Transverse colon (tissue), 4 donors: ENCODE measurements around the gene CCT6A. TPM values are rescaled to one million over a fixed set of nuclear protein-coding genes. Genes with fewer than 3 reads are reported as not detected.
A peak's percentile ranks its signal among the peaks of the same experiment; 100 is the strongest.
"Not testable (repeated sequence)": the region's sequence is repeated elsewhere in the genome, so short reads cannot be mapped to it uniquely, and the experiment has no call there.

Experiments
- DNase-seq: peaks from one replicate; pipeline ENCODE4 v3.0.0-alpha.2; 2019
- H3K27ac ChIP-seq, 4 donors: fragments of 200-600 bp; sonication (generic); 2 replicates each; pipeline ENCODE4 v1.5.1; 2016 to 2018; ENCODE audit warnings: inconsistent platforms in 4 of 4
- H3K27me3 ChIP-seq: fragments of 200-600 bp; sonication (generic); 2 replicates; pipeline ENCODE4 v1.5.1; 2017; ENCODE audit warnings: inconsistent platforms
- H3K36me3 ChIP-seq, 4 donors: fragments of 200-600 bp; sonication (generic); 2 replicates each; pipeline ENCODE4 v1.5.1; 2017 to 2019; ENCODE audit warnings: inconsistent platforms in 4 of 4
- H3K4me1 ChIP-seq, 4 donors: fragments of 200-600 bp; sonication (generic); 2 replicates each; pipeline ENCODE4 v1.5.1; 2017 to 2020; ENCODE audit warnings: inconsistent platforms in 4 of 4
- H3K4me3 ChIP-seq, 4 donors: fragments of 200-600 bp; sonication (generic); 1 replicate in 1 of 4; 2 replicates in 3 of 4; pipeline versions ENCODE4 v1.5.1 to v1.6.1; 2017 to 2019; ENCODE audit warnings: inconsistent platforms in 4 of 4
- H3K9me3 ChIP-seq, 2 donors: fragments of 200-600 bp; sonication (generic); 2 replicates each; pipeline ENCODE4 v1.5.1; 2017 to 2019; ENCODE audit warnings: inconsistent platforms in 2 of 2
- EP300 ChIP-seq: sonication (generic); formaldehyde crosslinking; IDR thresholded peaks from one replicate; pipeline ENCODE4 v1.6.1; 2017; ENCODE audit warnings: antibody characterized with exemption, low read depth
- POLR2A ChIP-seq: fragments of 450-650 bp; IDR thresholded peaks from one replicate; pipeline ENCODE4 v1.6.1; 2016; ENCODE audit warnings: antibody characterized with exemption, mild to moderate bottlenecking, moderate library complexity
- POLR2AphosphoS5 ChIP-seq, 3 donors: sonication (generic); formaldehyde crosslinking; IDR thresholded peaks; one replicate each; pipeline ENCODE4 v1.6.1; 2016; ENCODE audit warnings: antibody characterized with exemption in 3 of 3
- WGBS, 2 donors: methylation state at CpG; one replicate each; pipeline ENCODE4 v1.1.5; 2018; ENCODE audit warnings: low coverage in 1 of 2; 5-methylcytosine and 5-hydroxymethylcytosine counted together
- in situ Hi-C, 4 donors: fragments of 200-750 bp; cut with MboI; loops; one replicate each; pipeline versions ENCODE4 v1.15.0 to v1.15.1; 2017; ENCODE audit warnings: low sequenced_read_pairs in 3 of 4, low pct_ligation_motif_present in 1 of 4, low pct_unique_long_range_greater_than_20kb in 1 of 4
- intact Hi-C: fragments of 100-400 bp; cut with DNase I; formaldehyde crosslinking; loops from one replicate; pipeline ENCODE4 v1.15.1; 2023; ENCODE audit warnings: low total_unique reads
- total RNA-seq, 4 donors: library from RNA; depleted of rRNA; stranded (reverse); fragments of >200 nt; gene quantifications; one replicate each; pipeline ENCODE4 v1.1.0, GENCODE V29; 2016
- TF ChIP-seq, protein P1 (sequence below), 5 experiments: fragments of 200-600 bp in 3 of 5; fragments of 450-650 bp in 2 of 5; sonication (generic) in 3 of 5; IDR thresholded peaks; 1 replicate in 2 of 5; 2 replicates in 3 of 5; pipeline ENCODE4 v1.5.1; 2016 to 2017; ENCODE audit warnings: antibody characterized with exemption in 5 of 5, inconsistent platforms in 3 of 5, mild to moderate bottlenecking in 2 of 5, moderate library complexity in 1 of 5

CCT6A gene
- total RNA-seq, 4 donors from 2014 or later, result 47.9 to 92.9 (median 70.9) TPM

DNA sequence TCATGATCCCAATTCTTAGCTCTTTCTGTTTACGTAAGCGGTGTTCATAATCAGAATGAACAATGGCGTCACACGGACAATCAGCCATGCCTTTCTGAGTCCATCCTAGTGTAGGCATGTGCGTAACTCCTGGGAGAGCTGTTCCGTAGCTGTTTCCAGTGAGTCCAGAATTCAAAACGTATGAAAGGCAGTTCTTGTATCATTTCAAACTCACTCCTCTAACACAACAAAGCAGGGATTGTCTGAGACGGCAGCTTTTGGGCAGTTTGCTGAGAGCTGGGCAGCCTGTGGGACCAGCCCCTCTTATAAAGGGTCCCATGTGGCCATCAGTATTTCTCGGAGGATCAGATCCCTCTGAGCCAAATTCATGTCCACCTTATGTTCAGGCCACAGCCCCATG lies 43.7 kb upstream of the CCT6A start:
- Histone ChIP-seq H3K9me3 (no peaks in the 10 kb centered on the region), H3K4me3 (no peak overlapping the region), H3K27ac (no peak overlapping the region), H3K36me3 (no peaks in the 10 kb centered on the region), H3K27me3 (no peaks in the 10 kb centered on the region), H3K4me1 (peaks cover 0 to 10% (median 3%) of the 10 kb centered on the region in 4 donors)
- TF ChIP-seq POLR2AphosphoS5 (IDR thresholded peaks at IDR 0.05), result no peak
- TF ChIP-seq EP300, result no peak
- TF ChIP-seq, protein P1, sequence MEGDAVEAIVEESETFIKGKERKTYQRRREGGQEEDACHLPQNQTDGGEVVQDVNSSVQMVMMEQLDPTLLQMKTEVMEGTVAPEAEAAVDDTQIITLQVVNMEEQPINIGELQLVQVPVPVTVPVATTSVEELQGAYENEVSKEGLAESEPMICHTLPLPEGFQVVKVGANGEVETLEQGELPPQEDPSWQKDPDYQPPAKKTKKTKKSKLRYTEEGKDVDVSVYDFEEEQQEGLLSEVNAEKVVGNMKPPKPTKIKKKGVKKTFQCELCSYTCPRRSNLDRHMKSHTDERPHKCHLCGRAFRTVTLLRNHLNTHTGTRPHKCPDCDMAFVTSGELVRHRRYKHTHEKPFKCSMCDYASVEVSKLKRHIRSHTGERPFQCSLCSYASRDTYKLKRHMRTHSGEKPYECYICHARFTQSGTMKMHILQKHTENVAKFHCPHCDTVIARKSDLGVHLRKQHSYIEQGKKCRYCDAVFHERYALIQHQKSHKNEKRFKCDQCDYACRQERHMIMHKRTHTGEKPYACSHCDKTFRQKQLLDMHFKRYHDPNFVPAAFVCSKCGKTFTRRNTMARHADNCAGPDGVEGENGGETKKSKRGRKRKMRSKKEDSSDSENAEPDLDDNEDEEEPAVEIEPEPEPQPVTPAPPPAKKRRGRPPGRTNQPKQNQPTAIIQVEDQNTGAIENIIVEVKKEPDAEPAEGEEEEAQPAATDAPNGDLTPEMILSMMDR (IDR thresholded peaks at IDR 0.05), result no peak
- no peak for TF ChIP-seq POLR2A
- intact Hi-C loops, result no loop called here
- no peak for DNase-seq
- 90 to 100% methylated on average over 3 to 9 of the region's 9 CpGs for WGBS, 2 donors
- in situ Hi-C loops, result loop anchor here in 3 of 4 donors (5.0 to 10.0 kb wide), 2 partner anchors 64 to 67 kb away; no protein-coding TSS in a partner anchor

DNA sequence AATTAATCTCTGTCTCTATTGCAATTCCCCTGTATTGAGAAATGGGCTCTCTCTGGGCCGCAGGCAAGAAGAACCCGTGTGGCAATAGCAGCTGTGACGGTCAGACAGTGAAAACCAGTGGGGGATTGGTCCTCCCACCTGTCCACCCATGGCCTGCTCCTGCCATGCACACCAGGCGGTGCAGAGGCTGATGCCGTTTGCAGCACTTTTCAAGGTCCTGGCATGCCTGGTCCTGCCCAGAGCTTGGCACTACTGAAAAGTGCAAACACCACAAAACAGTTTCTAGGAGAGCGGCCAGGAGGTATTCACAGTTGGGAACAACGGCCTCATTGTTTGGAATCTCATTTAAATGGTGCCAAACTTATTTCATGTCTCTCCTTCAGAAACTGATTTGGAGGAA lies 41.9 kb upstream of the CCT6A start:
- no peaks in the 10 kb centered on the region for H3K27me3 ChIP-seq
- WGBS, 2 donors, result 30 to 53% methylated on average over 2 to 7 of the region's 7 CpGs
- no peak overlapping the region for H3K4me3 ChIP-seq
- intact Hi-C loops (no loop called here), in situ Hi-C loops (loop anchor here in 3 of 4 donors (5.0 to 10.0 kb wide), 2 partner anchors 63 to 65 kb away; no protein-coding TSS in a partner anchor)
- TF ChIP-seq EP300 (no peak), POLR2AphosphoS5 (IDR thresholded peaks at IDR 0.05) (no peak), POLR2A (no peak)
- TF ChIP-seq, protein P1 (IDR thresholded peaks at IDR 0.05), result no peak
- peaks cover 0 to 10% (median 3%) of the 10 kb centered on the region in 4 donors for H3K4me1 ChIP-seq
- H3K27ac ChIP-seq, result peak overlapping the region in 3 of 4 donors; percentile 29 to 49 (median 42)
- no peaks in the 10 kb centered on the region for H3K9me3 ChIP-seq
- H3K36me3 ChIP-seq, result no peaks in the 10 kb centered on the region
- peak; percentile 47 for DNase-seq

DNA sequence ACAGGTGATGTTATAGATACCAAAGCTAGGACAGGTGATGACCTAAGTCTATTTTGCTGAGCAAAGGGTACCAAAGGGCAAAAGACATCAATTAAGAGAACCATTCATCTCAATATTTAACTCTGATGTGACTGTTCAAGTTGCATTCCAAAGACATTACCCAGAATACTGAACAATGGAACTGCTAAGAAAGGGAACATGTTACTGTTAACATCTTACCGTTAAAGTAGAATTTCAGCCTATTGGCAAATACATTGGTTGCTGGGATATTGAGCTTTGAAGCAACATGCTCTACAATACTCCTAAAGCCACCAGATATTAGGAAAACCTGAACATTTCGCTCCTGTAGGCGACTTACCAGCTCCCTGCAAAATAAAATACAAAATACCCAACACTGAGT lies 34.5 kb upstream of the CCT6A start:
- in situ Hi-C loops, H3K36me3 ChIP-seq, H3K4me3 ChIP-seq, H3K27me3 ChIP-seq, H3K27ac ChIP-seq, H3K4me1 ChIP-seq, intact Hi-C loops, H3K9me3 ChIP-seq, DNase-seq: not testable (repeated sequence)
- WGBS, 2 donors, result 88 to 92% methylated on average over 1 to 3 of the region's 3 CpGs

DNA sequence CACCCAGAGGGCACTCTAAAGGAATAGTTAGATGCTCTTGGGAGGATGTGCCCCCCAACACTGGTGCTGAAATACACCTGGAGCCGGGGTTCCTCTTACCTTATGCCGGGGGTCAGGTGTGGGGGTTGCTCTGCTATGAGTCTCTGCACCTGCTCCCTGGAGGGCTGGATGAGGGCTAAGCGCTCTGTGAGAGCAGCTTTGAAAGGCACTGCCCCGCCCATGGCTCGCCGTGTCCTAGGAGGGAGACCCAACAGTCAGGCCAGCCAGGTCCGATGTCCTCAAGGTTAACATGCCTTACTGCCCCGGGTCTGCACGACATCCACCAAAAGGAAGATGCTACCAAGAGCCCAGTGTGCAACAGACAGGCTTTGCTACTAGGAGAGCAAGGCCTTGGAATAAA lies 32.1 kb upstream of the CCT6A start:
- H3K4me3 ChIP-seq, result no peak overlapping the region
- no peak for TF ChIP-seq EP300
- TF ChIP-seq, protein P1 (IDR thresholded peaks at IDR 0.05), result no peak
- no peak for TF ChIP-seq POLR2AphosphoS5 (IDR thresholded peaks at IDR 0.05)
- TF ChIP-seq POLR2A, result no peak
- no peaks in the 10 kb centered on the region for H3K36me3 ChIP-seq
- intact Hi-C loops (no loop called here), in situ Hi-C loops (no loop called here)
- no peaks in the 10 kb centered on the region for H3K27me3 ChIP-seq
- peak; percentile 16 for DNase-seq
- H3K27ac ChIP-seq, result no peak overlapping the region
- WGBS, 2 donors, result 59 to 93% methylated on average over 2 to 9 of the region's 9 CpGs
- no peaks in the 10 kb centered on the region for H3K9me3 ChIP-seq
- peaks cover 0 to 5% (median 0%) of the 10 kb centered on the region in 4 donors for H3K4me1 ChIP-seq

DNA sequence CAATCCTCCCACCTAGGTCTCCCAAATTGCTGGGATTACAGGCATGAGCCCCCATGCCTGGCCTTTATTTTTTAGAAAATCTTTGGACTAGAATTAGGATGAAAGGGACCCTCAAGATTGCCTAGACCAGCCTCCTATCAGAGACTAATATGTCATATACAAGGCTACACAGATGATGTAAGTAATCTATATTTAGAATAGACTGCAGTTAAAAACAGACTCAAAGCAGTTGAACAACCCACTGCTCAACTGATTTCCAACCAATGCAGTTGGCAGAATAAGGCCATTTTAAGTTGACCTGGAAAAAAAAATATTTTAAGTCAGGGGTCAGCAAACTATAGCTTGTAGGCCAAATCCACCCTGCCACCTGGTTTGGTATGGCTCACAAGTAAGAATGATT lies 28.1 kb upstream of the CCT6A start:
- Histone ChIP-seq H3K4me1 (peaks cover 0 to 6% (median 0%) of the 10 kb centered on the region in 4 donors), H3K27me3 (no peaks in the 10 kb centered on the region), H3K36me3 (no peaks in the 10 kb centered on the region), H3K9me3 (no peaks in the 10 kb centered on the region), H3K4me3 (no peak overlapping the region), H3K27ac (no peak overlapping the region)
- no peak for DNase-seq
- TF ChIP-seq EP300, result no peak
- TF ChIP-seq, protein P1 (IDR thresholded peaks at IDR 0.05), result no peak
- TF ChIP-seq POLR2AphosphoS5 (IDR thresholded peaks at IDR 0.05), result no peak
- no peak for TF ChIP-seq POLR2A
- in situ Hi-C loops, result no loop called here
- intact Hi-C loops, result no loop called here
